B cell (primary cell): Measurements from ENCODE around the gene FBXW4. TPM values are rescaled to one million over a fixed set of nuclear protein-coding genes. Genes with fewer than 3 reads are reported as not detected.

Experiments
- ATAC-seq: fragments of 200-7000 bp; cut with Tn5 transposase; one replicate; pipeline ENCODE4 v1.10.0; 2021; ENCODE audit warnings: low read depth, mild to moderate bottlenecking, moderate number of reproducible peaks, moderate library complexity
- CTCF ChIA-PET: fragments of 350-600 bp; sonication (Branson Sonifier 250); formaldehyde crosslinking; loops from one replicate; lab custom pipeline; 2021; ENCODE audit warnings: antibody characterized with exemption, inconsistent platforms; lab: Charles Lee
- POLR2A ChIA-PET: fragments of 350-600 bp; sonication (Branson Sonifier 250); formaldehyde crosslinking; loops from one replicate; lab custom pipeline; 2021; ENCODE audit warnings: antibody characterized with exemption; lab: Charles Lee
- DNase-seq: peaks from one replicate; pipeline ENCODE4 v3.0.0; 2013
- H2AFZ ChIP-seq: 2 replicates; pipeline ENCODE4 v1.6.1; 2012; ENCODE audit warnings: mild to moderate bottlenecking, low read depth, low read length; ENCODE audit not compliant: insufficient read depth, poor library complexity, severe bottlenecking
- H3K27ac ChIP-seq, 2 donors: 1 replicate in 1 of 2; 2 replicates in 1 of 2; pipeline ENCODE4 v1.5.1; 2012 to 2013; ENCODE audit warnings: low read length in 2 of 2, mild to moderate bottlenecking in 2 of 2, moderate library complexity in 1 of 2
- H3K27me3 ChIP-seq, 4 experiments: fragments of 200-600 bp in 1 of 4; sonication (generic) in 1 of 4; replicated peaks in 1 of 4; 1 replicate in 2 of 4; 2 replicates in 2 of 4; pipeline versions ENCODE4 v1.6.1 to v1.7.0; 2013 to 2016; ENCODE audit warnings: low read length in 3 of 4, mild to moderate bottlenecking in 2 of 4, mixed read lengths in 1 of 4, moderate library complexity in 1 of 4; ENCODE audit not compliant: insufficient read depth in 4 of 4, control insufficient read depth in 3 of 4; ENCODE audit errors: control extremely low read depth in 1 of 4
- H3K36me3 ChIP-seq, 2 experiments: replicated peaks in 1 of 2; 1 replicate in 1 of 2; 2 replicates in 1 of 2; pipeline versions ENCODE4 v1.6.1 to v1.7.1; 2013; ENCODE audit warnings: low read length in 1 of 2; ENCODE audit not compliant: insufficient read depth in 2 of 2, control insufficient read depth in 1 of 2; ENCODE audit errors: control extremely low read depth in 1 of 2, extremely low read depth in 1 of 2
- H3K4me1 ChIP-seq, 2 donors: fragments of 200-600 bp in 1 of 2; sonication (generic) in 1 of 2; 1 replicate in 1 of 2; 2 replicates in 1 of 2; pipeline versions ENCODE4 v1.5.1 to v1.6.1; 2013 to 2017; ENCODE audit warnings: low read length in 2 of 2; ENCODE audit not compliant: control insufficient read depth in 2 of 2, insufficient read depth in 2 of 2
- H3K4me2 ChIP-seq: replicated peaks from 2 replicates; pipeline ENCODE3; 2012; ENCODE audit warnings: mild to moderate bottlenecking, low read depth, low read length; ENCODE audit not compliant: poor library complexity, severe bottlenecking
- H3K4me3 ChIP-seq, 5 experiments: fragments of 200-600 bp in 1 of 5; sonication (generic) in 1 of 5; 1 replicate in 3 of 5; 2 replicates in 2 of 5; pipeline versions ENCODE4 v1.5.1 to v1.7.0; 2011 to 2016; ENCODE audit warnings: low read length in 4 of 5, mild to moderate bottlenecking in 4 of 5, low read depth in 2 of 5, control low read depth in 1 of 5, moderate library complexity in 1 of 5; ENCODE audit not compliant: insufficient read depth in 1 of 5; ENCODE audit errors: control extremely low read depth in 1 of 5, extremely low read depth in 1 of 5
- H3K79me2 ChIP-seq: fragments of 200-600 bp; sonication (generic); one replicate; pipeline ENCODE4 v1.6.0; 2016; ENCODE audit warnings: low read length; ENCODE audit not compliant: control insufficient read depth, insufficient read depth
- H3K9ac ChIP-seq: fragments of 200-600 bp; sonication (generic); 2 replicates; pipeline ENCODE4 v1.6.1; 2017; ENCODE audit warnings: mild to moderate bottlenecking, low read length, moderate library complexity
- H3K9me3 ChIP-seq, 3 donors: one replicate each; pipeline versions ENCODE4 v1.6.1 to v1.7.1; 2013; ENCODE audit warnings: low read length in 2 of 3; ENCODE audit not compliant: control insufficient read depth in 2 of 3, insufficient read depth in 1 of 3; ENCODE audit errors: control extremely low read depth in 1 of 3
- H4K20me1 ChIP-seq: 2 replicates; pipeline ENCODE4 v1.6.0; 2012; ENCODE audit warnings: mild to moderate bottlenecking, low read length; ENCODE audit not compliant: insufficient read depth, control insufficient read depth, poor library complexity, severe bottlenecking
- H3K27ac Mint-ChIP-seq: one replicate; pipeline ENCODE4 v1.8.0; 2021; ENCODE audit warnings: mixed read lengths
- H3K27me3 Mint-ChIP-seq: one replicate; pipeline ENCODE4 v1.8.0; 2021; ENCODE audit warnings: mixed read lengths
- H3K4me1 Mint-ChIP-seq: one replicate; pipeline ENCODE4 v1.8.0; 2021; ENCODE audit warnings: mixed read lengths
- H3K4me3 Mint-ChIP-seq: one replicate; pipeline ENCODE4 v1.8.0; 2021; ENCODE audit warnings: mixed read lengths
- H3K9me3 Mint-ChIP-seq: one replicate; pipeline ENCODE4 v1.8.0; 2022; ENCODE audit warnings: mixed read lengths; ENCODE audit not compliant: insufficient read depth
- CTCF ChIP-seq: fragments of 200-600 bp; IDR thresholded peaks from one replicate; pipeline ENCODE4 v1.8.0; 2022; ENCODE audit warnings: antibody characterized with exemption, mild to moderate bottlenecking
- EZH2 ChIP-seq: IDR thresholded peaks from 2 replicates; pipeline ENCODE4 v1.6.1; 2012; ENCODE audit warnings: borderline replicate concordance, low read depth, mild to moderate bottlenecking, moderate library complexity, low read length; ENCODE audit not compliant: insufficient read depth, poor library complexity, severe bottlenecking
- WGBS: methylation state at CpG from one replicate; pipeline ENCODE4 v1.1.5; 2013; ENCODE audit warnings: missing lambda C conversion rate; ENCODE audit not compliant: insufficient coverage; 5-methylcytosine and 5-hydroxymethylcytosine counted together
- intact Hi-C: fragments of 100-400 bp; cut with micrococcal nuclease; formaldehyde crosslinking; loops from one replicate; pipeline ENCODE4 v1.10.0; 2022
- polyA plus RNA-seq: library from polyadenylated mRNA; depleted of rRNA; stranded (reverse); fragments of >200 nt; gene quantifications from 2 replicates; pipeline ENCODE4 v1.2.3, GENCODE V29; 2012
- total RNA-seq, 2 donors: library from RNA; stranded (reverse); fragments of 120-200 nt in 1 of 2; gene quantifications; 1 replicate in 1 of 2; 2 replicates in 1 of 2; pipeline versions ENCODE4 v1.2.3 to v1.2.4, GENCODE V29; 2013 to 2022

FBXW4 gene
- total and polyA plus RNA-seq, 2 donors (not counting 1 experiment from before 2014, with no cell fraction given) = 72.9 to 99.6 TPM

GRCh38 chr10:101619983-101620382, 75.0 kb downstream of the FBXW4 start:
- Histone ChIP-seq H2AFZ (no peak overlapping the region), H3K27ac (no peak overlapping the region), H3K27me3 (no peaks in the 10 kb centered on the region), H3K4me1 (peaks cover 19 to 23% of the 10 kb centered on the region in 2 donors), H3K9ac (no peak overlapping the region), H3K4me3 (no peak overlapping the region), H3K9me3 (no peaks in the 10 kb centered on the region), H4K20me1 (peaks cover 31% of the 10 kb centered on the region), H3K4me2 (no peak overlapping the region), H3K36me3 (peaks cover 2 to 74% of the 10 kb centered on the region in 2 experiments), H3K79me2 (no peaks in the 10 kb centered on the region)
- TF ChIP-seq EZH2 (no peak), CTCF (no peak)
- no peaks in the 10 kb centered on the region for H3K27me3 Mint-ChIP-seq
- ATAC-seq (no peak), DNase-seq (no peak)
- no peak overlapping the region for H3K27ac Mint-ChIP-seq
- POLR2A ChIA-PET = no interaction called here
- peaks cover 27% of the 10 kb centered on the region for H3K4me1 Mint-ChIP-seq
- no peak overlapping the region for H3K4me3 Mint-ChIP-seq
- WGBS = 98% methylated on average over 6 of the region's 6 CpGs
- H3K9me3 Mint-ChIP-seq = no peaks in the 10 kb centered on the region
- CTCF ChIA-PET = no interaction called here
- intact Hi-C loops = no loop called here

GRCh38 chr10:101618871-101619270, 76.1 kb downstream of the FBXW4 start:
- H3K4me1 Mint-ChIP-seq = peaks cover 22% of the 10 kb centered on the region
- Histone ChIP-seq H3K4me1 (peaks cover 19 to 23% of the 10 kb centered on the region in 2 donors), H3K9me3 (no peaks in the 10 kb centered on the region), H3K27ac (peak overlapping the region in 1 of 2 donors; percentile 16), H3K9ac (no peak overlapping the region), H3K4me2 (no peak overlapping the region), H2AFZ (no peak overlapping the region), H4K20me1 (peaks cover 29% of the 10 kb centered on the region), H3K79me2 (no peaks in the 10 kb centered on the region), H3K27me3 (no peaks in the 10 kb centered on the region), H3K4me3 (no peak overlapping the region), H3K36me3 (peaks cover 2 to 77% of the 10 kb centered on the region in 2 experiments)
- no peaks in the 10 kb centered on the region for H3K27me3 Mint-ChIP-seq
- ATAC-seq (no peak), DNase-seq (no peak)
- TF ChIP-seq CTCF = no peak
- no peak for TF ChIP-seq EZH2
- no peak overlapping the region for H3K27ac Mint-ChIP-seq
- no peaks in the 10 kb centered on the region for H3K9me3 Mint-ChIP-seq
- ChIA-PET POLR2A (no interaction called here), CTCF (no interaction called here)
- H3K4me3 Mint-ChIP-seq = no peak overlapping the region
- 100% methylated on average over 1 of the region's 2 CpGs for WGBS
- intact Hi-C loops = no loop called here
